HEK293 (cell line): ENCODE data around the gene CHCHD5.

ENCODE experiments used
- EGR2 ChIP-seq: fragments of 450-650 bp; formaldehyde crosslinking; IDR thresholded peaks from 2 replicates; pipeline ENCODE4 v1.5.1; 2016; ENCODE audit warnings: low read depth, missing biosample characterization, missing genetic modification characterization
- KLF10 ChIP-seq: fragments of 450-650 bp; IDR thresholded peaks from 2 replicates; pipeline ENCODE4 v1.5.1; 2018; ENCODE audit warnings: missing biosample characterization, mild to moderate bottlenecking, missing genetic modification characterization
- KLF7 ChIP-seq: fragments of 450-650 bp; formaldehyde crosslinking; IDR thresholded peaks from 2 replicates; pipeline ENCODE4 v1.5.1; 2016; ENCODE audit warnings: missing biosample characterization, missing genetic modification characterization, borderline replicate concordance
- KLF9 ChIP-seq: fragments of 450-650 bp; formaldehyde crosslinking; IDR thresholded peaks from 2 replicates; pipeline ENCODE4 v1.5.1; 2016; ENCODE audit warnings: missing biosample characterization, missing genetic modification characterization, low read depth
- SETDB1 ChIP-seq: IDR thresholded peaks from one replicate; pipeline ENCODE4 v1.6.1; 2017; ENCODE audit warnings: mild to moderate bottlenecking, low read length, moderate library complexity, mixed read lengths; ENCODE audit not compliant: insufficient read length
- ZBTB1 ChIP-seq: fragments of 450-650 bp; formaldehyde crosslinking; IDR thresholded peaks from 2 replicates; pipeline ENCODE4 v1.5.1; 2016; ENCODE audit warnings: missing biosample characterization, missing genetic modification characterization
- ZFHX2 ChIP-seq: fragments of 450-650 bp; formaldehyde crosslinking; conservative IDR thresholded peaks from 2 replicates; pipeline ENCODE4 v1.5.1; 2016; ENCODE audit warnings: missing biosample characterization, missing genetic modification characterization
- ZNF121 ChIP-seq: fragments of 450-650 bp; formaldehyde crosslinking; IDR thresholded peaks from 2 replicates; pipeline ENCODE4 v1.5.1; 2016; ENCODE audit warnings: missing biosample characterization, missing genetic modification characterization
- ZNF138 ChIP-seq: fragments of 450-650 bp; formaldehyde crosslinking; IDR thresholded peaks from 2 replicates; pipeline ENCODE4 v1.5.1; 2016; ENCODE audit warnings: missing biosample characterization, missing genetic modification characterization, borderline replicate concordance
- ZNF184 ChIP-seq: fragments of 450-650 bp; IDR thresholded peaks from 2 replicates; pipeline ENCODE4 v1.5.1; 2018; ENCODE audit warnings: missing biosample characterization, mild to moderate bottlenecking, missing genetic modification characterization
- ZNF221 ChIP-seq: fragments of 450-650 bp; formaldehyde crosslinking; IDR thresholded peaks from 2 replicates; pipeline ENCODE4 v1.5.1; 2017; ENCODE audit warnings: missing biosample characterization, missing genetic modification characterization, borderline replicate concordance
- ZNF266 ChIP-seq: fragments of 450-650 bp; formaldehyde crosslinking; IDR thresholded peaks from 2 replicates; pipeline ENCODE4 v1.5.1; 2016; ENCODE audit warnings: missing biosample characterization, missing genetic modification characterization, low read depth
- ZNF366 ChIP-seq: fragments of 450-650 bp; formaldehyde crosslinking; conservative IDR thresholded peaks from 2 replicates; pipeline ENCODE4 v1.5.1; 2016; ENCODE audit warnings: missing biosample characterization, missing genetic modification characterization
- ZNF510 ChIP-seq: fragments of 450-650 bp; formaldehyde crosslinking; IDR thresholded peaks from 2 replicates; pipeline ENCODE4 v1.5.1; 2018; ENCODE audit warnings: mild to moderate bottlenecking, missing genetic modification characterization, missing biosample characterization; ENCODE audit not compliant: insufficient replicate concordance
- ZNF521 ChIP-seq: fragments of 450-650 bp; formaldehyde crosslinking; IDR thresholded peaks from 2 replicates; pipeline ENCODE4 v1.5.1; 2017; ENCODE audit warnings: missing biosample characterization, mild to moderate bottlenecking, missing genetic modification characterization
- ZNF549 ChIP-seq: fragments of 450-650 bp; IDR thresholded peaks from 2 replicates; pipeline ENCODE4 v1.5.1; 2018; ENCODE audit warnings: missing biosample characterization, missing genetic modification characterization, mild to moderate bottlenecking, inconsistent platforms, moderate library complexity
- ZNF626 ChIP-seq: fragments of 450-650 bp; sonication (Bioruptor Pico); formaldehyde crosslinking; IDR thresholded peaks from 2 replicates; pipeline ENCODE4 v1.5.1; 2018; ENCODE audit warnings: missing biosample characterization, missing genetic modification characterization, inconsistent platforms
- ZNF747 ChIP-seq: fragments of 450-650 bp; formaldehyde crosslinking; IDR thresholded peaks from 2 replicates; pipeline ENCODE4 v1.5.1; 2016; ENCODE audit warnings: missing biosample characterization, missing genetic modification characterization
- ZNF792 ChIP-seq: fragments of 450-650 bp; formaldehyde crosslinking; IDR thresholded peaks from 2 replicates; pipeline ENCODE4 v1.5.1; 2016; ENCODE audit warnings: missing biosample characterization, missing genetic modification characterization
- ZNF837 ChIP-seq: fragments of 450-650 bp; formaldehyde crosslinking; IDR thresholded peaks from 2 replicates; pipeline ENCODE4 v1.5.1; 2016; ENCODE audit warnings: missing biosample characterization, missing genetic modification characterization
- TF ChIP-seq, protein P1 (sequence below): fragments of 450-650 bp; formaldehyde crosslinking; IDR thresholded peaks from 2 replicates; pipeline ENCODE4 v1.5.1; 2017; ENCODE audit warnings: missing biosample characterization, missing genetic modification characterization
- TF ChIP-seq, protein P2 (sequence below): fragments of 450-650 bp; formaldehyde crosslinking; IDR thresholded peaks from 2 replicates; pipeline ENCODE4 v1.5.1; 2017; ENCODE audit warnings: missing biosample characterization, missing genetic modification characterization
- TF ChIP-seq, protein P3 (sequence below): fragments of 450-650 bp; formaldehyde crosslinking; IDR thresholded peaks from 2 replicates; pipeline ENCODE4 v1.5.1; 2016; ENCODE audit warnings: missing biosample characterization, missing genetic modification characterization, borderline replicate concordance
- TF ChIP-seq, protein P4 (sequence below): fragments of 450-650 bp; formaldehyde crosslinking; IDR thresholded peaks from 2 replicates; pipeline ENCODE4 v1.5.1; 2016; ENCODE audit warnings: missing biosample characterization, missing genetic modification characterization
- TF ChIP-seq, protein P5 (sequence below): fragments of 450-650 bp; formaldehyde crosslinking; IDR thresholded peaks from 2 replicates; pipeline ENCODE4 v1.5.1; 2016; ENCODE audit warnings: missing biosample characterization, missing genetic modification characterization, borderline replicate concordance

Gene CHCHD5

DNA sequence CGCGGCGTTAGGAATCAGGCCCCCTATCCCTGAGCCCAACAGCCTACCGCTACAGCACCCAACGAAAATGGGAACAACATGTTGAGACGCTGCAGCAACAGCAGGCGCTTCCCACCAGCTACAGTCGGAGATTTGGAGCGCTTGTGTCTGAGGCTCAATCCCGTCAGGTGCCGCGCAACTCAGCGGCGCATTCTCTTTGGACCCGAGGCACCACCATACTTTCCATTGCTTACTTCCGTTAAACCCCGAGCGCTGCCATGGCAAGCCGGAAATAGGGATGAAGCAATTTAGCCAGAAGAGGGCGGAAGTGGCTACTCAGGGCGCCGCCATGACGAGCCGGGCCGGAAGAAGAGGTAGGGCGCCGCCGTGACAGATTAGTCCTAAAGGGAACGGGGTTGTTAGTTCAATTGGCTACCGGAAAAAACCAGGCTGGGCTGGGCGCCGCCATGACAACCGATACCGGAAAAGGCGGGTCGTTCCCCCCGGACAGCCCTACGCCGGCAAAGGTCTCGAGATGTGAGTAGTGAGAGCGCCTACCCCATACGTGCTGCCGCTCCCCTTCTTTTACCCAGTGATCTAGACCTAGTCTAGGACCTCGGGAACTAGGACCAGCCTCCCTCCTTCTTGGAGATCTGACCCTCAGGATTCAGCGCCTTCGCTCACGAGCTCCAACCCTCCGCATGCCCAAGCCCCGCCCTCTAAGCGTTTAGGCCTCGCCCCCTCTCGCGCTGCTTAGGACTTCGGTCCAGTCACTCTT lies at the start of gene CHCHD5 (continued):
- no peak for TF ChIP-seq ZNF221 (tag by site-specific recombination)
- no peak for TF ChIP-seq ZNF837 (tag by site-specific recombination)
- no peak for TF ChIP-seq ZNF138 (tag by site-specific recombination)
- TF ChIP-seq KLF7 (tag by site-specific recombination), result no peak
- TF ChIP-seq, protein P1, sequence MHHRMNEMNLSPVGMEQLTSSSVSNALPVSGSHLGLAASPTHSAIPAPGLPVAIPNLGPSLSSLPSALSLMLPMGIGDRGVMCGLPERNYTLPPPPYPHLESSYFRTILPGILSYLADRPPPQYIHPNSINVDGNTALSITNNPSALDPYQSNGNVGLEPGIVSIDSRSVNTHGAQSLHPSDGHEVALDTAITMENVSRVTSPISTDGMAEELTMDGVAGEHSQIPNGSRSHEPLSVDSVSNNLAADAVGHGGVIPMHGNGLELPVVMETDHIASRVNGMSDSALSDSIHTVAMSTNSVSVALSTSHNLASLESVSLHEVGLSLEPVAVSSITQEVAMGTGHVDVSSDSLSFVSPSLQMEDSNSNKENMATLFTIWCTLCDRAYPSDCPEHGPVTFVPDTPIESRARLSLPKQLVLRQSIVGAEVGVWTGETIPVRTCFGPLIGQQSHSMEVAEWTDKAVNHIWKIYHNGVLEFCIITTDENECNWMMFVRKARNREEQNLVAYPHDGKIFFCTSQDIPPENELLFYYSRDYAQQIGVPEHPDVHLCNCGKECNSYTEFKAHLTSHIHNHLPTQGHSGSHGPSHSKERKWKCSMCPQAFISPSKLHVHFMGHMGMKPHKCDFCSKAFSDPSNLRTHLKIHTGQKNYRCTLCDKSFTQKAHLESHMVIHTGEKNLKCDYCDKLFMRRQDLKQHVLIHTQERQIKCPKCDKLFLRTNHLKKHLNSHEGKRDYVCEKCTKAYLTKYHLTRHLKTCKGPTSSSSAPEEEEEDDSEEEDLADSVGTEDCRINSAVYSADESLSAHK, result no peak
- no peak; the same call in 1 of the 2 replicates for TF ChIP-seq KLF10 (tag by site-specific recombination)
- TF ChIP-seq ZNF121 (tag by site-specific recombination), result no peak
- TF ChIP-seq, protein P2, sequence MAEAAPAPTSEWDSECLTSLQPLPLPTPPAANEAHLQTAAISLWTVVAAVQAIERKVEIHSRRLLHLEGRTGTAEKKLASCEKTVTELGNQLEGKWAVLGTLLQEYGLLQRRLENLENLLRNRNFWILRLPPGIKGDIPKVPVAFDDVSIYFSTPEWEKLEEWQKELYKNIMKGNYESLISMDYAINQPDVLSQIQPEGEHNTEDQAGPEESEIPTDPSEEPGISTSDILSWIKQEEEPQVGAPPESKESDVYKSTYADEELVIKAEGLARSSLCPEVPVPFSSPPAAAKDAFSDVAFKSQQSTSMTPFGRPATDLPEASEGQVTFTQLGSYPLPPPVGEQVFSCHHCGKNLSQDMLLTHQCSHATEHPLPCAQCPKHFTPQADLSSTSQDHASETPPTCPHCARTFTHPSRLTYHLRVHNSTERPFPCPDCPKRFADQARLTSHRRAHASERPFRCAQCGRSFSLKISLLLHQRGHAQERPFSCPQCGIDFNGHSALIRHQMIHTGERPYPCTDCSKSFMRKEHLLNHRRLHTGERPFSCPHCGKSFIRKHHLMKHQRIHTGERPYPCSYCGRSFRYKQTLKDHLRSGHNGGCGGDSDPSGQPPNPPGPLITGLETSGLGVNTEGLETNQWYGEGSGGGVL (tag by site-specific recombination), result no peak
- no peak for TF ChIP-seq ZNF184 (tag by site-specific recombination)
- TF ChIP-seq, protein P3, sequence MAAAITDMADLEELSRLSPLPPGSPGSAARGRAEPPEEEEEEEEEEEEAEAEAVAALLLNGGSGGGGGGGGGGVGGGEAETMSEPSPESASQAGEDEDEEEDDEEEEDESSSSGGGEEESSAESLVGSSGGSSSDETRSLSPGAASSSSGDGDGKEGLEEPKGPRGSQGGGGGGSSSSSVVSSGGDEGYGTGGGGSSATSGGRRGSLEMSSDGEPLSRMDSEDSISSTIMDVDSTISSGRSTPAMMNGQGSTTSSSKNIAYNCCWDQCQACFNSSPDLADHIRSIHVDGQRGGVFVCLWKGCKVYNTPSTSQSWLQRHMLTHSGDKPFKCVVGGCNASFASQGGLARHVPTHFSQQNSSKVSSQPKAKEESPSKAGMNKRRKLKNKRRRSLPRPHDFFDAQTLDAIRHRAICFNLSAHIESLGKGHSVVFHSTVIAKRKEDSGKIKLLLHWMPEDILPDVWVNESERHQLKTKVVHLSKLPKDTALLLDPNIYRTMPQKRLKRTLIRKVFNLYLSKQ (tag by site-specific recombination), result no peak
- TF ChIP-seq, protein P4, sequence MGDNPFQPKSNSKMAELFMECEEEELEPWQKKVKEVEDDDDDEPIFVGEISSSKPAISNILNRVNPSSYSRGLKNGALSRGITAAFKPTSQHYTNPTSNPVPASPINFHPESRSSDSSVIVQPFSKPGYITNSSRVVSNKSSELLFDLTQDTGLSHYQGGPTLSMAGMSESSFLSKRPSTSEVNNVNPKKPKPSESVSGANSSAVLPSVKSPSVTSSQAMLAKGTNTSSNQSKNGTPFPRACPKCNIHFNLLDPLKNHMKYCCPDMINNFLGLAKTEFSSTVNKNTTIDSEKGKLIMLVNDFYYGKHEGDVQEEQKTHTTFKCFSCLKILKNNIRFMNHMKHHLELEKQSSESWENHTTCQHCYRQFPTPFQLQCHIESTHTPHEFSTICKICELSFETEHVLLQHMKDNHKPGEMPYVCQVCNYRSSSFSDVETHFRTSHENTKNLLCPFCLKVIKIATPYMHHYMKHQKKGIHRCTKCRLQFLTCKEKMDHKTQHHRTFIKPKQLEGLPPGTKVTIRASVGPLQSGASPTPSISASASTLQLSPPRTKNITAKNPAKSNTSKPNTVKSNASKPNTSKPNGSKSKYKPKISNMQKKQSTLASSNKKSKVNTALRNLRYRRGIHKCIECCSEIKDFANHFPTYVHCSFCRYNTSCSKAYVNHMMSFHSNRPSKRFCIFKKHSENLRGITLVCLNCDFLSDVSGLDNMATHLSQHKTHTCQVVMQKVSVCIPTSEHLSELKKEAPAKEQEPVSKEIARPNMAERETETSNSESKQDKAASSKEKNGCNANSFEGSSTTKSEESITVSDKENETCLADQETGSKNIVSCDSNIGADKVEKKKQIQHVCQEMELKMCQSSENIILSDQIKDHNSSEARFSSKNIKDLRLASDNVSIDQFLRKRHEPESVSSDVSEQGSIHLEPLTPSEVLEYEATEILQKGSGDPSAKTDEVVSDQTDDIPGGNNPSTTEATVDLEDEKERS (tag by site-specific recombination), result no peak
- TF ChIP-seq ZNF626, result no peak
- TF ChIP-seq ZNF792 (tag by site-specific recombination), result no peak
- TF ChIP-seq SETDB1, result no peak
- peak; percentile 51; the same call in 1 of the 2 replicates for TF ChIP-seq ZNF366 (tag by site-specific recombination)
- TF ChIP-seq, protein P5, sequence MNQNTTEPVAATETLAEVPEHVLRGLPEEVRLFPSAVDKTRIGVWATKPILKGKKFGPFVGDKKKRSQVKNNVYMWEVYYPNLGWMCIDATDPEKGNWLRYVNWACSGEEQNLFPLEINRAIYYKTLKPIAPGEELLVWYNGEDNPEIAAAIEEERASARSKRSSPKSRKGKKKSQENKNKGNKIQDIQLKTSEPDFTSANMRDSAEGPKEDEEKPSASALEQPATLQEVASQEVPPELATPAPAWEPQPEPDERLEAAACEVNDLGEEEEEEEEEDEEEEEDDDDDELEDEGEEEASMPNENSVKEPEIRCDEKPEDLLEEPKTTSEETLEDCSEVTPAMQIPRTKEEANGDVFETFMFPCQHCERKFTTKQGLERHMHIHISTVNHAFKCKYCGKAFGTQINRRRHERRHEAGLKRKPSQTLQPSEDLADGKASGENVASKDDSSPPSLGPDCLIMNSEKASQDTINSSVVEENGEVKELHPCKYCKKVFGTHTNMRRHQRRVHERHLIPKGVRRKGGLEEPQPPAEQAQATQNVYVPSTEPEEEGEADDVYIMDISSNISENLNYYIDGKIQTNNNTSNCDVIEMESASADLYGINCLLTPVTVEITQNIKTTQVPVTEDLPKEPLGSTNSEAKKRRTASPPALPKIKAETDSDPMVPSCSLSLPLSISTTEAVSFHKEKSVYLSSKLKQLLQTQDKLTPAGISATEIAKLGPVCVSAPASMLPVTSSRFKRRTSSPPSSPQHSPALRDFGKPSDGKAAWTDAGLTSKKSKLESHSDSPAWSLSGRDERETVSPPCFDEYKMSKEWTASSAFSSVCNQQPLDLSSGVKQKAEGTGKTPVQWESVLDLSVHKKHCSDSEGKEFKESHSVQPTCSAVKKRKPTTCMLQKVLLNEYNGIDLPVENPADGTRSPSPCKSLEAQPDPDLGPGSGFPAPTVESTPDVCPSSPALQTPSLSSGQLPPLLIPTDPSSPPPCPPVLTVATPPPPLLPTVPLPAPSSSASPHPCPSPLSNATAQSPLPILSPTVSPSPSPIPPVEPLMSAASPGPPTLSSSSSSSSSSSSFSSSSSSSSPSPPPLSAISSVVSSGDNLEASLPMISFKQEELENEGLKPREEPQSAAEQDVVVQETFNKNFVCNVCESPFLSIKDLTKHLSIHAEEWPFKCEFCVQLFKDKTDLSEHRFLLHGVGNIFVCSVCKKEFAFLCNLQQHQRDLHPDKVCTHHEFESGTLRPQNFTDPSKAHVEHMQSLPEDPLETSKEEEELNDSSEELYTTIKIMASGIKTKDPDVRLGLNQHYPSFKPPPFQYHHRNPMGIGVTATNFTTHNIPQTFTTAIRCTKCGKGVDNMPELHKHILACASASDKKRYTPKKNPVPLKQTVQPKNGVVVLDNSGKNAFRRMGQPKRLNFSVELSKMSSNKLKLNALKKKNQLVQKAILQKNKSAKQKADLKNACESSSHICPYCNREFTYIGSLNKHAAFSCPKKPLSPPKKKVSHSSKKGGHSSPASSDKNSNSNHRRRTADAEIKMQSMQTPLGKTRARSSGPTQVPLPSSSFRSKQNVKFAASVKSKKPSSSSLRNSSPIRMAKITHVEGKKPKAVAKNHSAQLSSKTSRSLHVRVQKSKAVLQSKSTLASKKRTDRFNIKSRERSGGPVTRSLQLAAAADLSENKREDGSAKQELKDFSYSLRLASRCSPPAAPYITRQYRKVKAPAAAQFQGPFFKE, result no peak
- no peak for TF ChIP-seq ZNF266
- TF ChIP-seq ZBTB1 (tag by site-specific recombination), result no peak
- no peak for TF ChIP-seq ZNF521 (tag by site-specific recombination)
- no peak for TF ChIP-seq ZNF549 (tag by site-specific recombination)
- TF ChIP-seq KLF9 (tag by site-specific recombination), result peak; percentile 44; the same call in 1 of the 2 replicates
- no peak for TF ChIP-seq ZNF747 (tag by site-specific recombination)
- no peak for TF ChIP-seq EGR2 (tag by site-specific recombination)
- no peak for TF ChIP-seq ZFHX2 (tag by site-specific recombination)
- TF ChIP-seq ZNF510 (tag by site-specific recombination), result no peak
